ENCODE measurements around the gene IL1RL2.

GRCh38 chr2:102184018-102184417 is 2.8 kb upstream of the IL1RL2 start:
- TF ChIP-seq POLR2A (IDR thresholded peaks at IDR 0.05) (no peak), CTCF (IDR thresholded peaks at IDR 0.05) (no peak)
